HG03108 (cell line): Measurements from ENCODE around the gene C10orf105.

Experiments used
- ATAC-seq: cut with Tn5 transposase; IDR thresholded peaks from one replicate; pipeline ENCODE4 v1.9.1; 2021; ENCODE audit warnings: moderate library complexity; ENCODE audit not compliant: unreplicated experiment

The C10orf105 gene

DNA sequence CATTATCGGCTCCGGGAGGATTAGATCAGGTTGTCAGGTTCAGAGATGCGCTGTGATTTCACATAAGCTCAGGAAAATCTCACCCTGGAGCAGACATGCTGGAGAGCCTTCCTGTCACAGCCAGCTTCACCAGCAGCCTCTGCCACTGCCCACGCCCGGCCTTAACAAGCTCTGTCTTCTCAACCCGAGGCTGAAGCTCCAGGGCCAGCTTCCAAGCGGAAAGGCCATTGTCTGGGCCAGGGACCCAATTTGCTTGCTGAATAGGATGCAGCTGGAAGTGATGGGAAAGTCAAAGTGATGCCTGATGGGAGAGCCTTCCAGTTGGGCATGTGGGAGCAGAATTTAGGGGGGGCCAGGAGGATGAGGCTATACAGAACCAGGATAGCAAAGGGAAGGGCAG, 36.3 kb downstream of the C10orf105 start:
- no peak for ATAC-seq

DNA sequence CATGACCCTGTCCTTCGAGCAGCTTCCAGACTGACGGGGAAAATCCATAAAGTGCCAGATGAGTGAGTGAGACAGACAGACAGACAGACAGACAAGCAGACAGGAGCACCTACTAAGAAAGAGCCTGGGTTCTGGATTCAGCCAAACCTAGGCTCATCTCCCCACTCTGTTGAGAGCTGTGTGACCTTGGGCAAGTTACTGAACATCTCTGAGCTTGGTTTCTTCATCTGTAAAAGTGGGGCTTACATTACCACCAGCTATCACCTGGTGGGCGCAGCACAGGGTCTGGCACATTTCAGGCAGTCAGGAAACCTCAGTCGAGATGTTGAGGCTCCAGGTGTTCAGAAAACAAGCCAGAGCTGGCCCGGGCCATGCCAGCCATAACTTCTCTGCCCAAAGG, 37.6 kb downstream of the C10orf105 start:
- no peak for ATAC-seq

DNA sequence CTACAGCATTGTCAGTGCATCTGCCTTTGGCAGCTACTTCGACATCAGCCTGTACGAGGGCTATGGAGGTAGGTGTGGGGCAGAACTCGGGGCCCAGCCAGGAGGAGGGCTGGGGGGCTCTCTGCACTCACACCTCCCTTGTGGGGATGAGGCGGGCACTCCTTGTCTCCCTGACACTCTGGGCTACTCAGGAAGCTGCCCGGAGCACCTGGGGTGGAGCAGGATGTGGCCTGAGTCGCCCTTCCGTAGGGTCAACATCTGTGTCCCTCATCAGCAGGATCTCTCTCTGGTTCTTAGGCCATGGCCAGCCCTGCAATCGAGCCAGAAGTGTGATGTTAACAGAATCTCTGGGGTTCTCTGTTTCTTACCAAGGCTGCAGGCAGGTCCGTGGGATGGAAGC, 40.2 kb downstream of the C10orf105 start:
- ATAC-seq, result no peak

DNA sequence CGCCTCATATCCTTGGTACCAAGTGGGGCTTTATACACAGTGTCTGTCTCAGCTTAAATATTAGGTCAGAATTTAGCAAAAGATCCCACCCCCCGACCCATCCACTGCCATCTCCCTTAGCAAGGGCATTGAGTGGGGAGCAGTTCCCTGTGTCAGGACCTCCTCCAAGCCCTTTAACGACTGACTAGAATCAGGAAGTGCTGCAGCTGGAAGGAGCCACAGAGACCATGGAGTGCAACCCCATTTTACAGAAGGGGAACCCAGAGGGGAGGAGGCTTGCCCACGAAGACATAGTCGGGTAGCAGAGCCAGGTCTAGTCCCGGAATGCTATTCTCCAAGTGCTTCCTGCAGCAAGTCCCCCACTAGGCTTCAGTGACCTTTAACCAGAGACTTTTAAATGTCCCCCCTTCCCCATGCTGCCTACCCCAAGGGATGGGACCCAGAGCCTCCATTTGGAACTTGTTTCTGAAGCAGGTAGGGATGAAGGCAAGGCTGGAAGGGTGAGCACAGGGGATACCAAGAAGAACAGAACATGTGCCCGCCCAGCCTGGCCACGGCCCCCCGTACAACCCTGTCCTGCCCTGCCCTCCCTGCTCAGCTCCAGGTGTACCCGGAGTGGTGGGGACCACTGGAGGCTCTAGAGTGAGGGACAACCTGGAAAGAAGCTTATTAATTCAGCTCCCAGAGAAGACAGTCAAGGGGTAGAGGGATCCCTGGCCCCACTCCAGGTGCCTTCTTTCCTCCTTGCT, 41.3 kb downstream of the C10orf105 start:
- no peak for ATAC-seq

DNA sequence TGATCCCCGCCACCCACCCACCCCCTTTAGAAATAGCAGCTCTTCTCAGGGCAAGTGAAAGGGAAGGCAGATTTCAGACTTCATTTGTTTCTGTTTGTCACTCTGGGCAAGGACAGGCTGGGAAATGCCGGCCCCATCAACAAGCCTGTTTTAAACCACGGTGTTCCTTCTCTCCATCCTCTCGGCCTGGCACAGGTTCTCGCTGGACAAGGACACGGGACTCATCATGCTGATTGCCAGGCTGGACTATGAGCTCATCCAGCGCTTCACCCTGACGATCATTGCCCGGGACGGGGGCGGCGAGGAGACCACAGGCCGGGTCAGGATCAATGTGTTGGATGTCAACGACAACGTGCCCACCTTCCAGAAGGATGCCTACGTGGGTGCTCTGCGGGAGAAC, 42.3 kb downstream of the C10orf105 start:
- no peak for ATAC-seq

DNA sequence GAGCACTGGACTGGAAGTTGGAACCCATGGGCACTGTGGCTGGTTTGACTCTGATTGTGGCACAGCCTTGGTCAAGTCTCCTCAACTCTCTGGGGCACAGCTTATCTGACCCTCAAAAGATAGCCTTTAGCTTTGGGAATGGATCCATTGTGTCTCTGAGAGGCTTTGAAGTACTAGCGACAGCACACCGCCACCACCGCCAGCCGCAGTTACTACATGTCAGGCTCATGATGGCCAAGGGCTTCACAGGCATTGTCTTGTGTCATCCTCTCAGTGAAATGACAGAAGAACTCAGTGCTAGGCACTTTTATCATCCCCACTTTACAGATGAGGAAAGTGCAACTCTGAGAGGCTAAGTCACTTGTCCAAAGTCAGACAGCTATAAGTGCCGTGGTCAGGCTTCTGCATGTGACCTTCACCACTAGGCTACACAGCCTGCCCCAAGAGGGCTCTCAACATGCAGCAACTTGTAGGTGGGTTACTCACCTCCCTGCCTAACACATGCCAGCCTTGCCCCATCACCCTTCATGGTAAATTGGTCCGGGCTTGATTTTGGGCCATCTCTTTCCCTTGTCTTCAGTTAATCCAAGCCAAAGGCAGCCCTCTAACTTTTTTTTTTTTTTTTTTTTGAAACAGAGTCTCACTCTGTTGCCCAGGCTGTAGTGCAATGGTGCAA, 44.1 kb downstream of the C10orf105 start:
- ATAC-seq, result no peak

DNA sequence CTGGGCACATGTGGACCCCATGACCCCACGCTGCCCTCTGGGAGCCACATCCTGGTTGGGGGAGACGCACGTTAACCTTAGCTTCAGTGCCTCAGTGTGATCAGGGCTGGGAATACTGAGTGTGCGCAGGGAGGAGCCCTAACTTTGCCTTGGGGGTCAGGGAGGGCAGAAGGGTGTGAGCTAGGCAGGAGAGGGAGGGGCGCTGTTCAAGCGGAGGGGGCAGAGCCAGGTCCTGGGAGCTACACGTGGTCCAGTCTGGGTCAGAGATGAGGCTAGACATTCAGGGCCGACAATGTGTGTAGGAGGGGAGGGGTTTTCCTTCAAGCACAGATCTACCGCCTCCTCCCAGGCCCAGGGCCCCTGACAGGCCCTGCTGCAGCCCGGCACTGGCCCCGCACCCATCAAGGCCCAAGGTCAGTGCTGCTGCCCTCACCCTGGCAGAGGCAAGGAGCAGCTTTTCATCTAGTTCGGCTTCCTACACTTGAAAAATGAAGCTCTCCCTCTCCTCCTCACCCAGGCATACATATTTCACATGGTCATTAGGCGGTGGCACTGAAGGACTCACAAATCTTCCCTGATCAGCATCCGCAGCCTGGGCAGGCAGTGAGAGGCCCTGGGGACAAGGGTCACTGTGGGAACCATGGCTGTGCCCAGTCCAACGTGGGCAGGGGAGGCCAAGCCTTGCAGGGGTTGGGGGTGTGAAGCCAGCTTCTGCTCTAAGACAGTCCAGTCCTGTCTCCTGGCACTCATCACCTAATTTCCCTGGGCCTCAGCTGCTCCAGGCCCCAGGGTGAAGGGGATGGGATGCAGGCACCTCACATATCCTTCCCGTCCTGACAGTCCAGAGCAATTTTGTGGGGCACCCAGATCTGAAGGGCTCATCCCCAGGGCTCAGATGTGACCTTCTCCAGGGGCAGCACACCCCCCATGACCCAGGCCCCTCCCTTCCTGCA, 47.3 kb downstream of the C10orf105 start:
- no peak for ATAC-seq

DNA sequence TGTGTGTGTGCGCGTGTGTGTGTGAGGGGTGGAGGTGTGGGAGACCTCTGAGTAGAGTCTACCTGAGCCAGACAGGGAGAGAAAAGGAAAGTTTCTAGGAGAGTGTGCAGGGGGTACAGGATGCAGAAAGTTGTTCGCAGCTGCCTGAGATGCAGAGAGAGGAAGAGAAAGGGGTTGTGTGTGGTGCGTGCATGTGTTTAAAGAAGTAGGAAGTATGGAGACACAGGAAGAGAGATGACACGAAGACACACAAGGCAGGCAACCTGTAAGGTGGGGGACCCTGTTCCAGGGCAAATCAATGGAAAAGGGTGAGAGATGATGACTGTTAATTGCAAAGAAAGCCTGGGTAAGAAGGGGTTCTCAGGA, 52.2 kb downstream of the C10orf105 start:
- no peak for ATAC-seq

DNA sequence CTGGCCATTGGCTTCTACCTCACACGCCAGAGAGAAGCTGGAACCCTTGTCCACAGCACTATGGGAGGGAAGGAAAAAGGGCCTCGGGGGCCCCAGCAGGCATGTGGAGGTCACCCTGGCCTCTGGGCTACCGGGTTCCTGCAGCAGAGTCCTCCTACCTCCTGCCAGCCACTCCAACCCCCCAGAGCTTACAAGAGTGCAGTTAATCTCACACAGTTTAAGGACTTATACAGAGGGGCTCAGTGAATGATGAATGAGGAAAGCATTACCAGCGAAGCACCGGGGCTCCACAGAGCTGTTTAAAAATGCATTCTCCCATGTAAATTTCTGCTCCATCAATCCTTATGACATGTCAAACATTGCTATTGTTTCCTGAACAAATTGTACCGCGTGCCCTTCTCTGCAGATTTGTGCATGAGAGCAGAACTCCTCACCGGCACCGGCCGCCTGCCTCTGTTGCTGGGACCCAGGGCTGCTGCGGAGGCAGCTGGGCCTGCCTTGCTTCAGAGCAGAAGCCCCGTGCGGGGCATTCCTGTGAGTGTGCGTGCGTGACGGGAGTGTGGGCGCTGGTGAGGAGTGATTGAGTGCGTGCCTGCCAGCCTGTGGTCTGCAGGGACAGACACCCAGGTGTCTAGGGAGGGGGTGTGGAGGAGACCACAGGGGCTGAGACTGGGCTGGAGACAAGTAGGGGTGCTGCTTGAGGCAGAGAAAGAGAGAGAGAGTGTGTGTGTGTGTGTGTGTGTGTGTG, 52.8 kb downstream of the C10orf105 start:
- no peak for ATAC-seq

DNA sequence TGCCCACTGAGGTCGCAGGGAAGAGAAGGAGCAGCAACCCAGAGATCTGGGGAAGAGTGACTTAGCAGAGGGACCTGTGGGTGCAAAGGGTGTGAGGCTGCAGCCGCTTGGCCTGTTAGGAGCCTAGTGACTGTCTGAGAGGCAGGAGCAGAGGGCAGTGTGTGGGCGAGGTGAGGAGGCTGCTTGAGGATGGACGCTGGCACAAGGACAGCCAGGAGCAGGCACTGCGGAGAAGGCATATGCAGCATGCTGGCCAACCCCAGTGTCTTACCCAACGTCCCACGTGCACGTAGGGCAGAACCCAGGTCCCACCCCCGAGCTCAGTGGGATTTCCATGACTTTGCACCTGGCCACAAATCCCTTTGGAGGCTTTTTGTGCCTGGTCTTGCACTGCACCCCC, 54.1 kb downstream of the C10orf105 start:
- no peak for ATAC-seq

DNA sequence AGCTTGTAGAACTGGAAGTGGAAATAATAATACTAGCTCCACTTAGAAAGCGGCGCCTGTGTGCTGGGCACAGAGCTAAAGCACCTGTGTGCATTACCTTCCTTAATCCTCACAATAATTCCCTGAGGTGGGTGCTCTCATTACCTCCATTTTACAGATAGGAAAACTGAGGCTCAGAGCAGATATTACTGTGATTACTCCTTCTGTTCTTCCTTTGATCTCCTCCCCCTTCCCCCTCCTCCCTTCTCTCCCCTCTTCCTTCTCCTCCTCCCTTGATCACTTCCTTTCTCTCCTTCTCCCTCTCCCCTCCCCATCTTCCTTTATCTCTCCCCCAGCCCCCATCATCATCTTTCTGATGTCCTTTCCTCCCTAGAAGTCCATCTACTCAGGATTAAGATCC, 55.0 kb downstream of the C10orf105 start:
- ATAC-seq, result no peak

DNA sequence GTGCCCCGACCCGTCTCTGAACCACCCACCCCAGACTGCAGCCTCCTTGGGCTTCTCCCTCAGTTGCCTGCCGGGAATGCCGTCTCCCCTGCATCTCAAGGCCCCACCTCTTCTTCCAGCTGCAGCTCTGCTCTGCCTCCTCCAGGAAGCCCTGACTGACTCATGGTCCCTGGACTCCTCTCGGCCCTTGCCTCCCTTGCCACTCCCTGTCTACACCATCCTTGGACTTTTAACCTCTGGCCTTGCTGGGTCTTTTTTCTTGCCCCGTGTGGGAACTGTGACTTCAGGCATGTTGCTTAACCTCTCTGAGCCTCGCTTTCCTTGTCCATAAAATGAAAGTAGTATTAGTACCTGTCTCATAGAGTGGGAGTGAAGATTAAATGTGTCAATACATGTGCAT, 56.3 kb downstream of the C10orf105 start:
- ATAC-seq, result no peak

DNA sequence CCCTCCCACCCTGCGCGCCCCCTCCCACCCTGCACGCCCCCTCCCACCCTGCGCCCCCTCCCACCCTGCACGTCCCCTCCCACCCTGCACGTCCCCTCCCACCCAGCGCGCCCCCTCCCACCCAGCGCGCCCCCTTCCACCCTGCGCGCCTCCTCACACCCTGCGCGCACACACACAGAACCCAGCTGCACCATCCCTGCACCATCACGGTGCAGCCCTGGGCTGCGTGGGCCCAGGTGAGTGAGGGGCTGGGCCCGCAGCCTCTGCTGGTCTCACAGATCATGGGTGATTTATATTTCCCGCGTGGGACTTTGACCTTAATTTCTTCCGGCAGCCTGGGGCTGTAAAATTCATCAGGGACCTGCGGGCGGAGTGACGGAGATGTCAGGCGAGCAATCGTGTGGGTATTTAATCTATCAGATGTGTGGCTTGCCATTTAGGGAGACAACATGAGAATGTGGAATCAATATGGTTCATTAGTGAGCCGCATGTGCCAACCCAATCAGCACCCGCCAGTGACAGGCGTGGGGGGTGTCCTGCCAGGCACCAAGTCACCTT, 57.7 kb downstream of the C10orf105 start:
- no peak for ATAC-seq
